H9 (cell line): ENCODE results near the gene KIF21B. TPM values are rescaled to one million over a fixed set of nuclear protein-coding genes. Genes with fewer than 3 reads are reported as not detected.

Source experiments
- DNase-seq: peaks from one replicate; pipeline ENCODE4 v3.0.0-alpha.2; 2017
- H2AFZ ChIP-seq: one replicate; pipeline ENCODE4 v1.6.1; 2013; ENCODE audit warnings: mild to moderate bottlenecking, low read length, control low read depth, moderate library complexity
- H2AK5ac ChIP-seq: 2 replicates; pipeline ENCODE4 v1.6.1; 2013; ENCODE audit warnings: low read length, control low read depth, mixed read lengths; ENCODE audit not compliant: insufficient read length
- H2BK120ac ChIP-seq: one replicate; pipeline ENCODE4 v1.6.1; 2013; ENCODE audit warnings: low read depth, mild to moderate bottlenecking, low read length, control low read depth, inconsistent platforms; ENCODE audit not compliant: poor library complexity, severe bottlenecking
- H2BK12ac ChIP-seq: 2 replicates; pipeline ENCODE4 v1.6.1; 2013; ENCODE audit warnings: low read length, control low read depth, mixed read lengths, low read depth; ENCODE audit not compliant: insufficient read length
- H2BK15ac ChIP-seq: 2 replicates; pipeline ENCODE4 v1.6.1; 2013; ENCODE audit warnings: low read depth, low read length, control low read depth
- H2BK20ac ChIP-seq: one replicate; pipeline ENCODE4 v1.6.1; 2013; ENCODE audit warnings: low read depth, mild to moderate bottlenecking, low read length, control low read depth, inconsistent platforms; ENCODE audit not compliant: poor library complexity, severe bottlenecking
- H2BK5ac ChIP-seq: 2 replicates; pipeline ENCODE4 v1.6.1; 2013; ENCODE audit warnings: low read length, control low read depth, mixed read lengths; ENCODE audit not compliant: insufficient read length
- H3K14ac ChIP-seq: 2 replicates; pipeline ENCODE4 v1.6.1; 2013; ENCODE audit warnings: low read length, control low read depth; ENCODE audit not compliant: insufficient read depth
- H3K18ac ChIP-seq: 2 replicates; pipeline ENCODE4 v1.6.1; 2013; ENCODE audit warnings: low read depth, mild to moderate bottlenecking, mixed read lengths, low read length, control low read depth; ENCODE audit not compliant: insufficient read length
- H3K23ac ChIP-seq: 2 replicates; pipeline ENCODE4 v1.6.1; 2013; ENCODE audit warnings: low read length, control low read depth, mixed read lengths, low read depth; ENCODE audit not compliant: insufficient read length
- H3K23me2 ChIP-seq: 2 replicates; pipeline ENCODE4 v1.6.1; 2013; ENCODE audit warnings: low read depth, mild to moderate bottlenecking, mixed read lengths, low read length, control low read depth; ENCODE audit not compliant: insufficient read length, poor library complexity, severe bottlenecking
- H3K27ac ChIP-seq: 2 replicates; pipeline ENCODE4 v1.5.1; 2013; ENCODE audit warnings: low read length, control low read depth, mixed read lengths, low read depth; ENCODE audit not compliant: insufficient read length
- H3K27me3 ChIP-seq: 2 replicates; pipeline ENCODE4 v1.6.1; 2013; ENCODE audit warnings: low read length, control low read depth, inconsistent platforms; ENCODE audit not compliant: insufficient read depth
- H3K4ac ChIP-seq: 2 replicates; pipeline ENCODE4 v1.6.1; 2013; ENCODE audit warnings: low read depth, mild to moderate bottlenecking, control low read depth, inconsistent platforms, low read length, moderate library complexity
- H3K4me1 ChIP-seq: 2 replicates; pipeline ENCODE4 v1.6.1; 2013; ENCODE audit warnings: low read length, control low read depth, inconsistent platforms; ENCODE audit not compliant: insufficient read depth
- H3K4me2 ChIP-seq: 2 replicates; pipeline ENCODE4 v1.6.1; 2013; ENCODE audit warnings: low read length, control low read depth, mixed read lengths; ENCODE audit not compliant: insufficient read length, insufficient read depth
- H3K56ac ChIP-seq: 2 replicates; pipeline ENCODE4 v1.6.1; 2013; ENCODE audit warnings: low read depth, mild to moderate bottlenecking, mixed read lengths, low read length, control low read depth; ENCODE audit not compliant: insufficient read length
- H3K79me1 ChIP-seq: 2 replicates; pipeline ENCODE4 v1.6.1; 2013; ENCODE audit warnings: low read depth, mild to moderate bottlenecking, moderate library complexity, low read length, control low read depth, inconsistent platforms; ENCODE audit not compliant: insufficient read depth, poor library complexity, severe bottlenecking
- H3K79me2 ChIP-seq: 2 replicates; pipeline ENCODE4 v1.6.1; 2013; ENCODE audit warnings: low read length, control low read depth, inconsistent platforms; ENCODE audit not compliant: insufficient read depth
- H3K9ac ChIP-seq: 2 replicates; pipeline ENCODE4 v1.6.1; 2013; ENCODE audit warnings: low read length, control low read depth, mixed read lengths; ENCODE audit not compliant: insufficient read length; ENCODE audit errors: extremely low read depth
- H3K9me3 ChIP-seq: one replicate; pipeline ENCODE4 v1.6.1; 2013; ENCODE audit warnings: low read depth, low read length, inconsistent platforms; ENCODE audit not compliant: control insufficient read depth
- H3T11ph ChIP-seq: one replicate; pipeline ENCODE4 v1.6.1; 2013; ENCODE audit warnings: mild to moderate bottlenecking, low read length, control low read depth, inconsistent platforms
- H4K20me1 ChIP-seq: one replicate; pipeline ENCODE4 v1.6.1; 2013; ENCODE audit not compliant: control insufficient read depth, insufficient read length, insufficient read depth
- H4K5ac ChIP-seq: 2 replicates; pipeline ENCODE4 v1.6.1; 2013; ENCODE audit warnings: low read depth, mild to moderate bottlenecking, mixed read lengths, low read length, control low read depth; ENCODE audit not compliant: insufficient read length
- H4K8ac ChIP-seq: replicated peaks from 2 replicates; pipeline ENCODE4 v1.6.1; 2013; ENCODE audit warnings: low read length, control low read depth, mixed read lengths, low read depth; ENCODE audit not compliant: insufficient read length
- H4K91ac ChIP-seq: 2 replicates; pipeline ENCODE4 v1.6.1; 2013; ENCODE audit warnings: low read depth, mild to moderate bottlenecking, moderate library complexity, mixed read lengths, low read length, control low read depth; ENCODE audit not compliant: insufficient read length
- H3K27ac Mint-ChIP-seq, 3 experiments: 2 replicates in 2 of 3; 3 replicates in 1 of 3; pipeline ENCODE4 v1.8.0; 2020 to 2021; ENCODE audit warnings: mixed read lengths in 3 of 3, mild to moderate bottlenecking in 1 of 3, moderate library complexity in 1 of 3
- H3K27me3 Mint-ChIP-seq: 2 replicates; pipeline ENCODE4 v1.8.0; 2021; ENCODE audit warnings: low read depth, mild to moderate bottlenecking, moderate library complexity, mixed read lengths
- H3K36me3 Mint-ChIP-seq, 3 experiments: 2 replicates in 2 of 3; 3 replicates in 1 of 3; pipeline ENCODE4 v1.8.0; 2020 to 2021; ENCODE audit warnings: low read depth in 3 of 3, mixed read lengths in 3 of 3; ENCODE audit not compliant: insufficient read depth in 1 of 3
- H3K4me1 Mint-ChIP-seq, 2 experiments: 2 replicates each; pipeline ENCODE4 v1.8.0; 2020; ENCODE audit warnings: mixed read lengths in 2 of 2
- H3K4me3 Mint-ChIP-seq, 2 experiments: 2 replicates in 1 of 2; 3 replicates in 1 of 2; pipeline ENCODE4 v1.8.0; 2020 to 2021; ENCODE audit warnings: mild to moderate bottlenecking in 2 of 2, mixed read lengths in 2 of 2, moderate library complexity in 1 of 2
- H3K9me3 Mint-ChIP-seq, 2 experiments: 2 replicates in 1 of 2; 3 replicates in 1 of 2; pipeline ENCODE4 v1.8.0; 2020; ENCODE audit warnings: mild to moderate bottlenecking in 2 of 2, mixed read lengths in 2 of 2, moderate library complexity in 1 of 2
- CTCF ChIP-seq: fragments of 200-600 bp; sonication (generic); conservative IDR thresholded peaks from 3 replicates; pipeline ENCODE4 v1.8.0; 2021; ENCODE audit warnings: antibody characterized with exemption, mild to moderate bottlenecking
- WGBS: extraction: QIAGEN DNeasy Blood & Tissue Kit; methylation state at CpG from one replicate; pipeline ENCODE4 v1.1.7; 2013; ENCODE audit warnings: missing lambda C conversion rate, low lambda C conversion rate, mixed read lengths; ENCODE audit not compliant: insufficient read length; ENCODE audit errors: extremely low coverage; 5-methylcytosine and 5-hydroxymethylcytosine counted together
- total RNA-seq: library from RNA; stranded (reverse); gene quantifications from 2 replicates; pipeline ENCODE4 v1.2.1, GENCODE V29; 2021

Gene KIF21B
- total RNA-seq, 1 experiment from 2014 or later: 7.5 TPM

DNA sequence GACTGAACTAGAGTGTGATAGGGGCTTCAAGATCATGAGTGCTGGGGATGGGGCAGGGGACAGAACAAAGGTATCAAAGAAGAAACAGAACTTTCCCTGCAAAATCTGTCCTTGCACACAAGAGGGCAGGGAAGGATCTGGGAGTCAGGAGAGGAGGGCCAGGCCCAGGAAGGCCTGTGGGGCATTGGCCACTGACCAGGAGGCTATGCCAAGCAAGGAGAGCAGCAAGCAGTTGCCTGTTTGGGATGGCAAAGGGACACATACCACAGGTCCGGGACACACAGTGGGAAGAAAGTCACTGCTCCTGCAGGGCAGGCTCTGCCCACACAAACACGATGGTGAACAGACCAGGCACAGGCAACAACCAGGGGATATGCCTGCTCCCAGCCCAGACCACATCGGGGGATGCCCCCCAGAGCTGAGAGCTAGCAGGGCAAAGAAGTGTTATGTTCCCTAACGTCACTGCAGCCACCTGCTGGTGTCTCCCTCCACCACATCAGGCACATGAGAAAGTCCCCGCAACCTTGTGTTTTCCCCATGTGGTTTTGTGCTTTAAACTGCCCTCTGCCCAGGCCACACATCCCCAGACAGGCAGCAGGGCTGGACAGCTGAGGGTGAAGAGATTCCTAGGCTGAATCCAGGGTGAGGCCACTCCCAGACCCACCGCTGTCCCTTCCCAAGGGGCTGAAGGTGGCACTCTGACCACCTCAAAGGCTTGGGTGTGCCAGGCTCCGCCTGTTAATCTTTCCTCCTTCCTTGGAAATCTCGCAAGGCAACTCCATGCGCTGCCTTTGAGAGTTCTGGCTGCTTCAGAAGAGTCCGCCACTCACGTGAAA, 53.6 kb downstream of the KIF21B start:
- Histone ChIP-seq H3K14ac (no peak overlapping the region), H3K23me2 (no peaks in the 10 kb centered on the region), H3K23ac (no peak overlapping the region), H4K20me1 (no peaks in the 10 kb centered on the region), H3K79me2 (no peaks in the 10 kb centered on the region), H2BK12ac (no peak overlapping the region), H4K91ac (no peak overlapping the region), H3K9me3 (no peaks in the 10 kb centered on the region), H3K9ac (no peak overlapping the region), H3K79me1 (no peaks in the 10 kb centered on the region), H2AK5ac (no peak overlapping the region), H3K27me3 (no peaks in the 10 kb centered on the region), H4K5ac (no peak overlapping the region), H3K27ac (no peak overlapping the region), H3K4me2 (no peak overlapping the region), H2BK5ac (no peak overlapping the region), H3K4ac (no peak overlapping the region), H3T11ph (no peak overlapping the region), H3K4me1 (no peaks in the 10 kb centered on the region), H2BK15ac (no peak overlapping the region), H2AFZ (no peak overlapping the region), H3K56ac (no peak overlapping the region), H2BK120ac (no peak overlapping the region), H2BK20ac (no peak overlapping the region), H3K18ac (no peak overlapping the region), H4K8ac (no peak overlapping the region)
- Mint-ChIP-seq H3K36me3 (peaks cover 0 to 10% (median 4%) of the 10 kb centered on the region in 3 experiments; a peak in 5 of 7 replicates), H3K9me3 (no peaks in the 10 kb centered on the region), H3K4me1 (peaks cover 0 to 3% of the 10 kb centered on the region in 2 experiments; a peak in 1 of 4 replicates), H3K4me3 (no peak overlapping the region), H3K27me3 (no peaks in the 10 kb centered on the region; the same call in 1 of the 2 replicates), H3K27ac (peak overlapping the region in 2 of 3 experiments; percentile 7 to 44; a peak in 1 of 7 replicates)
- no peak; the same call in 2 of the 3 replicates for TF ChIP-seq CTCF
- no CpG with 5 or more reads among the region's 11 CpGs for WGBS
- no peak for DNase-seq
